C4-2B (cell line): ENCODE data around the gene SH2D1A.
"Not testable (repeated sequence)": the region's sequence is repeated elsewhere in the genome, so short reads cannot be mapped to it uniquely, and the experiment has no call there.

Experiments
- H3K27ac ChIP-seq: fragments of 450-650 bp; 2 replicates; pipeline ENCODE4 v1.5.1; 2017
- CTCF ChIP-seq: fragments of 450-650 bp; conservative IDR thresholded peaks from 2 replicates; pipeline ENCODE4 v1.5.1; 2017; ENCODE audit warnings: mild to moderate bottlenecking
- ZFX ChIP-seq: fragments of 450-650 bp; IDR thresholded peaks from 2 replicates; pipeline ENCODE4 v1.6.1; 2017

SH2D1A gene

GRCh38 chrX:124346117-124346876 lies at the start of gene SH2D1A:
TSS of gene SH2D1A (plus strand) at chrX:124346563. CDS start at chrX:124346643, 80 bp downstream.
- TF ChIP-seq ZFX (no peak), CTCF (no peak)
- H3K27ac ChIP-seq, result no peak within 1 kb of the TSS

- H3K27ac ChIP-seq, result not testable (repeated sequence)
Observed at GRCh38 chrX:124299323-124299722, 47.0 kb upstream of the SH2D1A start.

DNA sequence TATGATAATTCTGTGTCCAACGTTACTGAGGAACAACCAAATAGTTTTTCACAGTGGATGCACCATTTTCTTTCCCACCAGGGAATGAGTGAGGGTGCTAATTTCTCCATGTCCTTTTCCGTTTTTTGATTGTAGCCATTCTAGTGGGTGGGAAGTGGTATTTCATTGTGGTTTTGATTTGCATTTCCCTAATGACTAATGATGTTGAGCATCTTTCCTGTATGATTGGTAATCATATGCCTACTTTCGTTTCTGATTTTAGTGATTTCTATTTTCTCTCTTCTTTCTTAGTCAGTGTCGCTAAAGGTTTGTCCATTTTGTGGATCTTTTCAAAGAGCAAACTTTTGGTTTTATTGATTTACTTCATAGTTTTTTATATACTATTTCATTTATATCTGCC lies 46.0 kb upstream of the SH2D1A start:
- no peak overlapping the region for H3K27ac ChIP-seq
- TF ChIP-seq CTCF (no peak), ZFX (no peak)

DNA sequence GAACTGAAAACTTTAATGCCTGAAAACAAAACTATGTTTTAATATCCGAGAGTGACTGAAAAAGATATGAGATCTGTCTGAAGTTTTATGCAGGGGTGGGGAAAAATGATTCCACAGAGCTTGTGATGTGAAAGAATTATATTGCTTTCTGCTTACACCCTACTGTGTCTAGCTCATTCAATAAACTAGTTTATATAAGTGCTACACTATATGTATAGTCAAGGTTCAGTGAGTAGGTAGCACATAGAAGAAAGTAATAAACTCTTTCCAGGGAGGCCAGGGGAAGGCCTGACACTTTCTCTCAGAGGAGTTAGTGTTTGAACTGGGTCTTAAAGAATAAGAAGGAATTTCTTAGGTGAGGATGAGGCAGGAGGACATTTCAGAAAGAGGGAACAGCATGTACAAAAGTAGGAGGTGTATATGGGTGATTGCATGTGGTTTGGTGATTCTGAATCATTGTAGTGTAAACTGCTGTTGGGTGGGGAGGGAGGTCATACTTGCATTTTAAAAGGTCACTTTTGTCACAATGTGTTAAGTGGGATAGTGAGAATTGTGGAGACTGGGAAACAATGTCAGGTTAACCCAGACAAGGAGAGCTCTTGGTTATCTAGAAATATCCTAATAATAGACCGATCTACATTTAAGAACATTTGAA lies 39.0 kb upstream of the SH2D1A start:
- TF ChIP-seq ZFX (no peak), CTCF (no peak)
- H3K27ac ChIP-seq, result no peak overlapping the region

- no peak for TF ChIP-seq CTCF
- TF ChIP-seq ZFX, result no peak
- no peak overlapping the region for H3K27ac ChIP-seq
Observed at GRCh38 chrX:124325732-124326131, 20.6 kb upstream of the SH2D1A start.

DNA sequence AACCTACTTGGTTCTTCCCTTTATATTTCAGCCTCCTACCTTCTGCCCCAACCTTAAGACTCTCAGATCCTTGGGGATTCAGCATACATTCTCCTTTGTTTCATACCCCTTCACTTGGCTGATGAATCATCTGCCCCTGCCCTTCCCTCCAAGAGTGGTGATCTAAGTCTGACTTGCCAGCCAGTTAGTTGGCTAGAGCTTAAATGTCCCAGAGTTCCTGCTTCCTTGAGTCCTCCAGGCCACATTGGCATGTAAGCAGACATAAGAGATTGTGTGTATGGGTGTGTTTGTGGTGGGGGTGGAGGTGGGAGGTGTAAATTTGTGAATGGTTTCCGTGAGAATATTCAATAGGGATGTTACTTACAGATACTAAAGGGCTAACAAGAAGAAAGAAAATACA lies 17.6 kb upstream of the SH2D1A start:
- no peak overlapping the region for H3K27ac ChIP-seq
- no peak for TF ChIP-seq CTCF
- TF ChIP-seq ZFX, result no peak

GRCh38 chrX:124332481-124333424 lies 13.6 kb upstream of the SH2D1A start, which contains the start of gene TEX13D:
TSS of gene TEX13D (plus strand) at chrX:124332660. CDS start at chrX:124332918, 258 bp downstream.
- H3K27ac ChIP-seq, result no peak within 1 kb of the TSS
- TF ChIP-seq ZFX (no peak), CTCF (no peak)
